ENCODE data around the gene KRTAP9-3.

DNA sequence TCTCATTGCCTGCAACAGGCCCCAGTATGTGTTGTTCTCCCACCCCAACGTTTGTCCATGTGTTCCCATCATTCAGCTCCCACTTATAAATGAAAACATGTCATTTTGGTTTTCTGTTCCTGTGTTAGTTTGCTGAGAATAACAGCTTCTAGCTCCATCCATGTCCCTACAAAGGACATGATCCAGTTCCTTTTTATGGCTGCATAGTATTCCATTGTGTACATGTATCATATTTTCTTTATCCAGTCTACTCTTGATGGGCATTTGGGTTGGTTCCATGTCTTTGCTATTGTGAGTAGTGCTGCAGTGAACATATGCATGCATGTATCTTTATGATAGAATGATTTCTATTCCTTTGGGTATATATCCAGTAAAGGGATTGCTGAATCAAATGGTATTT lies 16.6 kb upstream of the KRTAP9-3 start:
- TF ChIP-seq SIN3A (IDR thresholded peaks at IDR 0.05; ENCODE audit: low read depth) (no peak), EZH2phosphoT487 (IDR thresholded peaks at IDR 0.05; ENCODE audit: borderline replicate concordance) (no peak), POLR2A (IDR thresholded peaks at IDR 0.05; ENCODE audit: borderline replicate concordance, extremely low read depth, insufficient read depth, insufficient read length) (no peak), ATF3 (IDR thresholded peaks at IDR 0.05) (no peak), RAD21 (IDR thresholded peaks at IDR 0.05; ENCODE audit: low read depth) (no peak), POLR2AphosphoS5 (IDR thresholded peaks at IDR 0.05; ENCODE audit: low read depth, low read length) (no peak), REST (IDR thresholded peaks at IDR 0.05; ENCODE audit: low read depth) (no peak), ZBTB33 (IDR thresholded peaks at IDR 0.05; ENCODE audit: extremely low read depth, insufficient replicate concordance, low read length) (no peak), YY1 (IDR thresholded peaks at IDR 0.05; ENCODE audit: extremely low read depth, insufficient replicate concordance, low read depth, low read length) (no peak), CEBPB (IDR thresholded peaks at IDR 0.05; ENCODE audit: low read depth) (no peak)
- TF ChIP-seq, protein P1, sequence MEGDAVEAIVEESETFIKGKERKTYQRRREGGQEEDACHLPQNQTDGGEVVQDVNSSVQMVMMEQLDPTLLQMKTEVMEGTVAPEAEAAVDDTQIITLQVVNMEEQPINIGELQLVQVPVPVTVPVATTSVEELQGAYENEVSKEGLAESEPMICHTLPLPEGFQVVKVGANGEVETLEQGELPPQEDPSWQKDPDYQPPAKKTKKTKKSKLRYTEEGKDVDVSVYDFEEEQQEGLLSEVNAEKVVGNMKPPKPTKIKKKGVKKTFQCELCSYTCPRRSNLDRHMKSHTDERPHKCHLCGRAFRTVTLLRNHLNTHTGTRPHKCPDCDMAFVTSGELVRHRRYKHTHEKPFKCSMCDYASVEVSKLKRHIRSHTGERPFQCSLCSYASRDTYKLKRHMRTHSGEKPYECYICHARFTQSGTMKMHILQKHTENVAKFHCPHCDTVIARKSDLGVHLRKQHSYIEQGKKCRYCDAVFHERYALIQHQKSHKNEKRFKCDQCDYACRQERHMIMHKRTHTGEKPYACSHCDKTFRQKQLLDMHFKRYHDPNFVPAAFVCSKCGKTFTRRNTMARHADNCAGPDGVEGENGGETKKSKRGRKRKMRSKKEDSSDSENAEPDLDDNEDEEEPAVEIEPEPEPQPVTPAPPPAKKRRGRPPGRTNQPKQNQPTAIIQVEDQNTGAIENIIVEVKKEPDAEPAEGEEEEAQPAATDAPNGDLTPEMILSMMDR (IDR thresholded peaks at IDR 0.05 in 2 of 3, conservative IDR thresholded peaks at IDR 0.05 in 1 of 3; ENCODE audit: borderline replicate concordance in 1 of 3, insufficient read depth in 1 of 3, low read depth in 2 of 3, low read length in 2 of 3): no peak
